Keratinocyte (primary cell): ENCODE measurements around the gene NPR1.

Source experiments
- EZH2 ChIP-seq: IDR thresholded peaks from one replicate; pipeline ENCODE4 v1.6.1; 2012; ENCODE audit warnings: inconsistent platforms, mild to moderate bottlenecking, low read length, moderate library complexity
- TF ChIP-seq, protein P1 (sequence below), 3 experiments: IDR thresholded peaks in 1 of 3; conservative IDR thresholded peaks in 1 of 3; optimal IDR thresholded peaks in 1 of 3; 2 replicates in 2 of 3; 3 replicates in 1 of 3; pipeline versions ENCODE3 to v1.5.1; 2011; ENCODE audit warnings: low read length in 3 of 3, mild to moderate bottlenecking in 3 of 3, moderate library complexity in 2 of 3, control low read depth in 1 of 3, inconsistent platforms in 1 of 3; ENCODE audit not compliant: insufficient read depth in 2 of 3; ENCODE audit errors: extremely low read depth in 1 of 3

DNA sequence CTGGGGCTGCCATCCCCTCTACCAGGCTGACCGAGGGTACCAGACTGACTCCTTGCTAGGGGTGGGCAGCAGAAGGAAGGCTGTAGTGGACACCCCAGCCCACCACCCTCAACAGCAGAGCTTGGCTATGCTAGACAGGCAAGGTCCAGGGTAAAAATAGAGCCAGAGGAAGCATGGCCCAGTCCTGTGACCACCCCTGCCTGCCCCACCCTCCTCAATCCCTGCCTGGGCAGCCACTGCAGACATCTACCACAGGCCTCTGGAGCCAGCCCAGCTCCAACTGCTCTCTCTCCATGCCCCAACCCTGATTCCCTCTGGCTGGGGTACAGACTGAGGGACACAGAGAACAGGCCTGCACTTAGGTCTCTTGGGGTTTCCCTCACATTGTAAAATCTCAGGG lies 48.5 kb upstream of the NPR1 start:
- TF ChIP-seq, protein P1, sequence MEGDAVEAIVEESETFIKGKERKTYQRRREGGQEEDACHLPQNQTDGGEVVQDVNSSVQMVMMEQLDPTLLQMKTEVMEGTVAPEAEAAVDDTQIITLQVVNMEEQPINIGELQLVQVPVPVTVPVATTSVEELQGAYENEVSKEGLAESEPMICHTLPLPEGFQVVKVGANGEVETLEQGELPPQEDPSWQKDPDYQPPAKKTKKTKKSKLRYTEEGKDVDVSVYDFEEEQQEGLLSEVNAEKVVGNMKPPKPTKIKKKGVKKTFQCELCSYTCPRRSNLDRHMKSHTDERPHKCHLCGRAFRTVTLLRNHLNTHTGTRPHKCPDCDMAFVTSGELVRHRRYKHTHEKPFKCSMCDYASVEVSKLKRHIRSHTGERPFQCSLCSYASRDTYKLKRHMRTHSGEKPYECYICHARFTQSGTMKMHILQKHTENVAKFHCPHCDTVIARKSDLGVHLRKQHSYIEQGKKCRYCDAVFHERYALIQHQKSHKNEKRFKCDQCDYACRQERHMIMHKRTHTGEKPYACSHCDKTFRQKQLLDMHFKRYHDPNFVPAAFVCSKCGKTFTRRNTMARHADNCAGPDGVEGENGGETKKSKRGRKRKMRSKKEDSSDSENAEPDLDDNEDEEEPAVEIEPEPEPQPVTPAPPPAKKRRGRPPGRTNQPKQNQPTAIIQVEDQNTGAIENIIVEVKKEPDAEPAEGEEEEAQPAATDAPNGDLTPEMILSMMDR (optimal IDR thresholded peaks at IDR 0.05 in 1 of 3, IDR thresholded peaks at IDR 0.05 in 1 of 3, conservative IDR thresholded peaks at IDR 0.05 in 1 of 3; ENCODE audit: extremely low read depth in 1 of 3, insufficient read depth in 2 of 3, low read length in 3 of 3) = no peak
- TF ChIP-seq EZH2 = no peak
